T-helper 2 cell treated with Interferon-gamma antibody and Interleukin-4, amounts not matched to agents 100 ng/mL and 5 ng/mL, for 36 hours (primary cell): ENCODE measurements around the gene BANK1. TPM values are rescaled to one million over a fixed set of nuclear protein-coding genes. Genes with fewer than 3 reads are reported as not detected.

ENCODE experiments used
- intact Hi-C: fragments of 100-400 bp; cut with micrococcal nuclease; formaldehyde crosslinking; loops from one replicate; pipeline ENCODE4 v1.15.1; 2023
- total RNA-seq: library from RNA; stranded (reverse); gene quantifications from 2 replicates; pipeline ENCODE4 v1.2.3, GENCODE V29; 2022

Gene BANK1
- total RNA-seq, 1 donor from 2014 or later = 0.11 TPM

- intact Hi-C loops = no loop called here
Measured at GRCh38 chr4:102105983-102106382, 315.5 kb downstream of the BANK1 start.

GRCh38 chr4:102114118-102114630 lies 323.6 kb downstream of the BANK1 start:
- intact Hi-C loops = no loop called here

- intact Hi-C loops = no loop called here
Measured at GRCh38 chr4:102116121-102116520, 325.6 kb downstream of the BANK1 start.

- intact Hi-C loops = no loop called here
Measured at GRCh38 chr4:102120846-102121245, 330.3 kb downstream of the BANK1 start.
